Measurements from ENCODE around the gene TMC1. TPM values are rescaled to one million over a fixed set of nuclear protein-coding genes. Genes with fewer than 3 reads are reported as not detected.

The TMC1 gene
- total RNA-seq, 1 donor from 2014 or later, result not detected

DNA sequence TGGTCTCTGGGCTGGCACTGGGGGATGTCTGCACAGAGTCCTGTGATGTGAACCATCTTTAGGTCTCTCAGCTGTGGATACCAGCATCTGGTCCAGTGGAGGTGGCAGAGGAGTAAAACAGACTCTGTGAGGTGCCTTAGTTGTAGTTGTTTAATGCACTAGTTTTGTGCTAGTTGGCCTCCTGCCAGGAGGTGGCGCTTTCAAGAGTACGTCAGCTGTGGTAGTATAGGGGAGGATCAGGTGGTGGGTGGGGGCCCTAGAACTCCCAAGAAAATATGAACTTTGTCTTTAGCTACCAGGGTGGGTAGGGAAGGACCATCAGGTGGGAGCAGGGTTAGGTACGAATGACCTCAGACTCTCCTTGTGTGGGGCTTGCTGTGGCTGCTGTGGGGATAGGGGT is 197.1 kb downstream of the TMC1 start:
- no peaks in the 10 kb centered on the region for H3K36me3 Mint-ChIP-seq (ENCODE audit: unreplicated experiment)
- no peaks in the 10 kb centered on the region for H3K4me1 Mint-ChIP-seq (ENCODE audit: unreplicated experiment)
- H3K4me3 Mint-ChIP-seq (ENCODE audit: unreplicated experiment), result no peak overlapping the region
- TF ChIP-seq, protein P1, sequence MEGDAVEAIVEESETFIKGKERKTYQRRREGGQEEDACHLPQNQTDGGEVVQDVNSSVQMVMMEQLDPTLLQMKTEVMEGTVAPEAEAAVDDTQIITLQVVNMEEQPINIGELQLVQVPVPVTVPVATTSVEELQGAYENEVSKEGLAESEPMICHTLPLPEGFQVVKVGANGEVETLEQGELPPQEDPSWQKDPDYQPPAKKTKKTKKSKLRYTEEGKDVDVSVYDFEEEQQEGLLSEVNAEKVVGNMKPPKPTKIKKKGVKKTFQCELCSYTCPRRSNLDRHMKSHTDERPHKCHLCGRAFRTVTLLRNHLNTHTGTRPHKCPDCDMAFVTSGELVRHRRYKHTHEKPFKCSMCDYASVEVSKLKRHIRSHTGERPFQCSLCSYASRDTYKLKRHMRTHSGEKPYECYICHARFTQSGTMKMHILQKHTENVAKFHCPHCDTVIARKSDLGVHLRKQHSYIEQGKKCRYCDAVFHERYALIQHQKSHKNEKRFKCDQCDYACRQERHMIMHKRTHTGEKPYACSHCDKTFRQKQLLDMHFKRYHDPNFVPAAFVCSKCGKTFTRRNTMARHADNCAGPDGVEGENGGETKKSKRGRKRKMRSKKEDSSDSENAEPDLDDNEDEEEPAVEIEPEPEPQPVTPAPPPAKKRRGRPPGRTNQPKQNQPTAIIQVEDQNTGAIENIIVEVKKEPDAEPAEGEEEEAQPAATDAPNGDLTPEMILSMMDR (IDR thresholded peaks at IDR 0.05), result no peak
- no peak overlapping the region for H3K27ac Mint-ChIP-seq (ENCODE audit: unreplicated experiment)
- H3K9me3 Mint-ChIP-seq (ENCODE audit: unreplicated experiment), result no peaks in the 10 kb centered on the region
- peaks cover 56% of the 10 kb centered on the region for H3K27me3 Mint-ChIP-seq (ENCODE audit: unreplicated experiment)
- no peak for DNase-seq (ENCODE audit: extremely low spot score, unreplicated experiment)

GRCh38 chr9:72721067-72721466 is 199.7 kb downstream of the TMC1 start:
- Mint-ChIP-seq H3K9me3 (ENCODE audit: unreplicated experiment) (no peaks in the 10 kb centered on the region), H3K27me3 (ENCODE audit: unreplicated experiment) (peaks cover 37% of the 10 kb centered on the region), H3K4me1 (ENCODE audit: unreplicated experiment) (no peaks in the 10 kb centered on the region), H3K27ac (ENCODE audit: unreplicated experiment) (no peak overlapping the region), H3K36me3 (ENCODE audit: unreplicated experiment) (no peaks in the 10 kb centered on the region), H3K4me3 (ENCODE audit: unreplicated experiment) (no peak overlapping the region)
- DNase-seq (ENCODE audit: extremely low spot score, unreplicated experiment), result no peak
- TF ChIP-seq, protein P1 (IDR thresholded peaks at IDR 0.05), result no peak

DNA sequence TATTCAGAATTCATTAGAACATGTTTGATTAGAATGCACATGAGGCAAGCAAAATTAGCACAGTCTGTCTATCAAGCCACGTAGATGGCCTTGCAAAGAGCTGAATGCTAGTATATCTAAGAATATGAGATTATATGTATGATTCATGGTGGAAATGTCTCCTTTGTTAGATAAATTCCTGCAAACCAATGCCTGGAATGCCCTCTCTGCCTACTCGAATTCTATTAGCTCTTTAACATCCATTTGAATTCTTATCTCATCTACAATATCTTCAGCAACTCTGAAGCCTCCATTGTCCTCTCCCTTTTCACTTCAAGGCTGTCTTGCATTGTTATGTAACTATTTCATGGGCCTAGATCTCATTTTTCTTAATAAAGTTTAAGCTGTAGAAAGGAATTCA is 205.5 kb downstream of the TMC1 start:
- Mint-ChIP-seq H3K4me1 (ENCODE audit: unreplicated experiment) (no peaks in the 10 kb centered on the region), H3K9me3 (ENCODE audit: unreplicated experiment) (no peaks in the 10 kb centered on the region), H3K27ac (ENCODE audit: unreplicated experiment) (no peak overlapping the region), H3K36me3 (ENCODE audit: unreplicated experiment) (no peaks in the 10 kb centered on the region), H3K27me3 (ENCODE audit: unreplicated experiment) (peaks cover 27% of the 10 kb centered on the region), H3K4me3 (ENCODE audit: unreplicated experiment) (no peak overlapping the region)
- DNase-seq (ENCODE audit: extremely low spot score, unreplicated experiment), result no peak
- TF ChIP-seq, protein P1 (IDR thresholded peaks at IDR 0.05), result no peak

DNA sequence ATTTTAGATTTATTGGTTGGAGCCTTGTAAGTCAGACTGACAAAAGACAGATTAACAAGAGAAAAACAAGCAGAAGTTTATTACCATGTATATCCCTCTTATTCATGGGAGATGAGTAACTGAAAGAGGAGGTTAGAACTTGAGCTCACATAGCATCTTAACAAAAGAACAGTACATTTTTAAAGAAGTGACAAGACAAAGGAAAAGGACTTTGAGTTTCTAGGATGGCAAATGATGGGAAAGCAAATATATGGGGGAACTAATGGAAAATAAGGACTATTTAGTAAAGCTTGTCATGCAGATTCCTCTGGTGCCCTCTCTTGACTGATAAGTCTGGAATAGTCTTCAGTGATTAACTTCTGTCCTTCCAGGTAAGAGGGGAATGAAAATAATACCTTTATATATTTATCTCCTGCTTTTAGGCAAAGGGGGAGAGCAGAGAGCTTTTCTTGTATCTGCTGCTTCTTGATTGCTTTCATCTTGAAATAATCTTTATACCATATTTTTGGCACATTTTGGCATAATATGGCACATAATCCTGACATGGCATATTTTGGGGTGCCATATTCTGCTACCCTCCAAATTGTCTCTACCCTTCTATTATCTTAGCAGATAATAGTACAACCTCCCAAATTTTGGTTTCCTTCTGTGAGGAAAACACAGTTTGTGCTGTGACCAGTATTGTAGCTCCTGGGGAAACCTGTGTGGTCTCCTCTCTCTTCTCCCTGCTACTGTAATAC is 206.8 kb downstream of the TMC1 start:
- Mint-ChIP-seq H3K4me3 (ENCODE audit: unreplicated experiment) (no peak overlapping the region), H3K27ac (ENCODE audit: unreplicated experiment) (no peak overlapping the region), H3K36me3 (ENCODE audit: unreplicated experiment) (no peaks in the 10 kb centered on the region)

DNA sequence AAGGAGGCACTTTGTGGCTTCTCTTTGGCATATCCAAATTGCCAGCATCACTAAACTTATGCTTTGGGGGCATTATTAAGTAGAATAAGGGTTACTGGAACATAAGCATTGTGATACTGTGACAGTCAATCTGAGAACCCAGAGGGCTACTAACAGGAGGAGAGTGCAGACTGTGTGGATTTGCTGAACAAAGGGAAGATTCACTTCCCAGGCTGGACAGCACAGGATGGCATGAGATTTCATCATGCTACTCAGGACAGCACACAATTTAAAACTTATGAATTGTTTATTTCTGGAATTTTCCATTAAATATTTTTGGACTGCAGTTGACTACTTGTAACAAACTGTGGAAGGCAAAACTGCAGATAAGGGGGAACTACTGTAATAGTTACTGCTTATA is 212.5 kb downstream of the TMC1 start:
- no peak for DNase-seq (ENCODE audit: extremely low spot score, unreplicated experiment)
- H3K4me3 Mint-ChIP-seq (ENCODE audit: unreplicated experiment), result no peak overlapping the region
- TF ChIP-seq, protein P1 (IDR thresholded peaks at IDR 0.05), result no peak
- no peaks in the 10 kb centered on the region for H3K36me3 Mint-ChIP-seq (ENCODE audit: unreplicated experiment)
- no peaks in the 10 kb centered on the region for H3K9me3 Mint-ChIP-seq (ENCODE audit: unreplicated experiment)
- H3K27me3 Mint-ChIP-seq (ENCODE audit: unreplicated experiment), result peaks cover 34% of the 10 kb centered on the region
- no peaks in the 10 kb centered on the region for H3K4me1 Mint-ChIP-seq (ENCODE audit: unreplicated experiment)
- no peak overlapping the region for H3K27ac Mint-ChIP-seq (ENCODE audit: unreplicated experiment)

More for the DNA sequence above, 206.8 kb downstream of the TMC1 start:
- DNase-seq (ENCODE audit: extremely low spot score, unreplicated experiment), result no peak
- Mint-ChIP-seq H3K4me1 (ENCODE audit: unreplicated experiment) (no peaks in the 10 kb centered on the region), H3K27me3 (ENCODE audit: unreplicated experiment) (peaks cover 22% of the 10 kb centered on the region), H3K9me3 (ENCODE audit: unreplicated experiment) (no peaks in the 10 kb centered on the region)
- TF ChIP-seq, protein P1 (IDR thresholded peaks at IDR 0.05), result no peak
